Measurements from ENCODE around the gene SCYL2.

DNA sequence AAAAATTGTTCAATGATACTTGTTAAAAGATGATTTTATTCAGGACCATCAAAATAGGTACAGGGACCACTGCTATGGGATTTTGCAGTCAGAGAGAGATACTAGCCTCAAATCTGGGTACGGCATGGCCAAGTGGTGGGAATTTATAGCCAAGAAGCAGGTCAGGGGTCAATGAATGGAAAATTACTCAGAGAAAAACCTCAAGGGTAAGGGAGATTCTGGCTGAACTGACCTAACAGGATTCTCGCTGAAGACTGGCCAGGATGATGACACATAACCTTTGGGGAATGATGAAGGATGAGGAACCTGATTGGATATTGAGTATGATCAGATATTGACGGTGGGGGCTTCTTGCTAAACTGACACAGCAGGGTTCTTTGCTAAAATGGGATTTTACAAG is 32.8 kb upstream of the SCYL2 start:
- TF ChIP-seq, protein P1, sequence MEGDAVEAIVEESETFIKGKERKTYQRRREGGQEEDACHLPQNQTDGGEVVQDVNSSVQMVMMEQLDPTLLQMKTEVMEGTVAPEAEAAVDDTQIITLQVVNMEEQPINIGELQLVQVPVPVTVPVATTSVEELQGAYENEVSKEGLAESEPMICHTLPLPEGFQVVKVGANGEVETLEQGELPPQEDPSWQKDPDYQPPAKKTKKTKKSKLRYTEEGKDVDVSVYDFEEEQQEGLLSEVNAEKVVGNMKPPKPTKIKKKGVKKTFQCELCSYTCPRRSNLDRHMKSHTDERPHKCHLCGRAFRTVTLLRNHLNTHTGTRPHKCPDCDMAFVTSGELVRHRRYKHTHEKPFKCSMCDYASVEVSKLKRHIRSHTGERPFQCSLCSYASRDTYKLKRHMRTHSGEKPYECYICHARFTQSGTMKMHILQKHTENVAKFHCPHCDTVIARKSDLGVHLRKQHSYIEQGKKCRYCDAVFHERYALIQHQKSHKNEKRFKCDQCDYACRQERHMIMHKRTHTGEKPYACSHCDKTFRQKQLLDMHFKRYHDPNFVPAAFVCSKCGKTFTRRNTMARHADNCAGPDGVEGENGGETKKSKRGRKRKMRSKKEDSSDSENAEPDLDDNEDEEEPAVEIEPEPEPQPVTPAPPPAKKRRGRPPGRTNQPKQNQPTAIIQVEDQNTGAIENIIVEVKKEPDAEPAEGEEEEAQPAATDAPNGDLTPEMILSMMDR (IDR thresholded peaks at IDR 0.05 in 8 of 11, conservative IDR thresholded peaks at IDR 0.05 in 3 of 11) = no peak
- TF ChIP-seq POLR2AphosphoS5 (IDR thresholded peaks at IDR 0.05) = no peak
- TF ChIP-seq POLR2A (IDR thresholded peaks at IDR 0.05) = no peak

Data from spleen (tissue), 7 donors.